HG02943 (cell line): ENCODE data around the gene CDKN2C.

Source experiments
- ATAC-seq: cut with Tn5 transposase; IDR thresholded peaks from one replicate; pipeline ENCODE4 v1.9.1; 2021; ENCODE audit warnings: mild to moderate bottlenecking, low read depth, moderate library complexity; ENCODE audit not compliant: unreplicated experiment

The CDKN2C gene

GRCh38 chr1:51014878-51015277, 44.8 kb downstream of the CDKN2C start:
- no peak for ATAC-seq

- no peak for ATAC-seq
Measured at GRCh38 chr1:51019811-51020210, 49.8 kb downstream of the CDKN2C start.
